OCI-LY7 (cell line): ENCODE results near the gene FNTB. TPM values are rescaled to one million over a fixed set of nuclear protein-coding genes. Genes with fewer than 3 reads are reported as not detected.

Source experiments
- BruUV-seq: library from RNA; stranded (reverse); fragments of 400-500 nt; replicated peaks from 2 replicates; lab custom pipeline; 2021; lab: Mats Ljungman, UMichigan
- CTCF ChIA-PET: fragments of 300-600 bp; sonication (Branson Sonifier 250); formaldehyde crosslinking; loops from one replicate; lab custom pipeline; 2022; ENCODE audit warnings: antibody characterized with exemption; ENCODE audit not compliant: unreplicated experiment; lab: Charles Lee
- POLR2A ChIA-PET: fragments of 300-600 bp; sonication (Branson Sonifier 250); formaldehyde crosslinking; loops from one replicate; lab custom pipeline; 2022; ENCODE audit warnings: antibody characterized with exemption; lab: Charles Lee
- DNase-seq: peaks from one replicate; pipeline ENCODE4 v3.0.0-alpha.2; 2015; ENCODE audit warnings: low spot score
- H2AFZ ChIP-seq: fragments of 200-600 bp; sonication (generic), shearing (Covaris generic); 2 replicates; pipeline ENCODE4 v1.6.1; 2014; ENCODE audit warnings: mild to moderate bottlenecking, antibody characterized with exemption, low read length, moderate library complexity
- H3K27ac ChIP-seq: fragments of 200-600 bp; sonication (generic); 2 replicates; pipeline ENCODE4 v1.5.1; 2014; ENCODE audit warnings: mixed run types, low read depth, mild to moderate bottlenecking, moderate library complexity, low read length, inconsistent platforms; ENCODE audit not compliant: poor library complexity, severe bottlenecking
- H3K36me3 ChIP-seq: fragments of 200-600 bp; sonication (generic); 2 replicates; pipeline ENCODE4 v1.6.1; 2014; ENCODE audit warnings: mild to moderate bottlenecking, antibody characterized with exemption, low read length, moderate library complexity, mixed read lengths; ENCODE audit not compliant: insufficient read depth
- H3K4me1 ChIP-seq: fragments of 200-600 bp; sonication (generic); 2 replicates; pipeline ENCODE4 v1.5.1; 2014; ENCODE audit warnings: mild to moderate bottlenecking, low read length; ENCODE audit not compliant: insufficient read depth, poor library complexity, severe bottlenecking
- H3K4me2 ChIP-seq: fragments of 200-600 bp; sonication (generic); 2 replicates; pipeline ENCODE4 v1.6.1; 2014; ENCODE audit warnings: mild to moderate bottlenecking, low read length
- H3K4me3 ChIP-seq: fragments of 200-600 bp; sonication (generic); 2 replicates; pipeline ENCODE4 v1.5.1; 2014; ENCODE audit warnings: mild to moderate bottlenecking, low read depth, low read length; ENCODE audit not compliant: poor library complexity, severe bottlenecking
- H3K79me2 ChIP-seq: fragments of 200-600 bp; sonication (generic); 2 replicates; pipeline ENCODE4 v1.6.1; 2016; ENCODE audit warnings: low read depth, mild to moderate bottlenecking, low read length, moderate library complexity, mixed read lengths; ENCODE audit not compliant: insufficient read depth
- H3K9me2 ChIP-seq: fragments of 200-600 bp; sonication (generic); 2 replicates; pipeline ENCODE4 v1.6.1; 2016; ENCODE audit warnings: mild to moderate bottlenecking, low read length, mixed read lengths; ENCODE audit not compliant: insufficient read depth
- H3K9me3 ChIP-seq: fragments of 200-600 bp; sonication (generic); 2 replicates; pipeline ENCODE4 v1.6.1; 2014; ENCODE audit warnings: mild to moderate bottlenecking, mixed run types, low read length, mixed read lengths
- H4K20me1 ChIP-seq: fragments of 200-600 bp; sonication (generic); 2 replicates; pipeline ENCODE4 v1.6.1; 2014; ENCODE audit warnings: mild to moderate bottlenecking, antibody characterized with exemption, low read length, moderate library complexity, mixed read lengths; ENCODE audit not compliant: insufficient read depth
- CTCF ChIP-seq: fragments of 200-600 bp; sonication (generic); conservative IDR thresholded peaks from 2 replicates; pipeline ENCODE4 v1.5.1; 2014; ENCODE audit warnings: mild to moderate bottlenecking, antibody characterized with exemption, low read length, moderate library complexity, mixed read lengths
- EZH2phosphoT487 ChIP-seq: fragments of 200-600 bp; sonication (generic); IDR thresholded peaks from 2 replicates; pipeline ENCODE4 v1.6.1; 2018; ENCODE audit warnings: low read depth, borderline replicate concordance, mild to moderate bottlenecking, mixed run types, antibody characterized with exemption, low read length, moderate library complexity, mixed read lengths
- intact Hi-C: fragments of 100-400 bp; cut with micrococcal nuclease; formaldehyde crosslinking; loops from one replicate; pipeline ENCODE4 v1.10.0; 2022; ENCODE audit not compliant: unreplicated experiment
- total RNA-seq, 2 experiments: library from RNA; depleted of rRNA in 1 of 2; stranded (reverse); fragments of >200 nt in 1 of 2; shearing (Covaris generic) in 1 of 2; gene quantifications; 2 replicates each; pipeline ENCODE4 v1.2.3, GENCODE V29; 2014 to 2022

Gene FNTB
- total RNA-seq, 2 experiments from 2014 or later: 9.2 to 18.0 TPM

GRCh38 chr14:64956697-64957406 lies 29.8 kb upstream of the FNTB start:
- no TSS peak for BruUV-seq
- Histone ChIP-seq H4K20me1 (no peaks in the 10 kb centered on the region; the same call in 1 of the 2 replicates), H3K36me3 (no peaks in the 10 kb centered on the region), H3K27ac (no peak overlapping the region), H3K79me2 (no peaks in the 10 kb centered on the region), H3K9me2 (no peaks in the 10 kb centered on the region), H3K4me3 (no peak overlapping the region), H3K4me1 (no peaks in the 10 kb centered on the region), H3K9me3 (no peaks in the 10 kb centered on the region), H3K4me2 (no peak overlapping the region), H2AFZ (no peak overlapping the region)
- POLR2A ChIA-PET: interaction anchor here (0.5 to 0.7 kb wide), 4 partner anchors 112 to 481 kb away, joined by 3 to 5 read pairs (median 4); no protein-coding TSS in a partner anchor
- intact Hi-C loops: no loop called here
- TF ChIP-seq EZH2phosphoT487 (no peak), CTCF (no peak)
- DNase-seq: no peak
- CTCF ChIA-PET: interaction anchor here (0.6 kb wide), 1 partner anchor 1432 kb away, joined by 4 read pairs; no protein-coding TSS in a partner anchor

GRCh38 chr14:64958201-64958600 lies 28.5 kb upstream of the FNTB start:
- Histone ChIP-seq H3K4me1 (no peaks in the 10 kb centered on the region), H3K79me2 (no peaks in the 10 kb centered on the region), H3K27ac (no peak overlapping the region), H3K4me2 (no peak overlapping the region), H3K36me3 (no peaks in the 10 kb centered on the region), H2AFZ (no peak overlapping the region), H3K4me3 (no peak overlapping the region), H3K9me2 (no peaks in the 10 kb centered on the region), H3K9me3 (no peaks in the 10 kb centered on the region), H4K20me1 (no peaks in the 10 kb centered on the region)
- BruUV-seq: no TSS peak
- ChIA-PET POLR2A (interaction anchor here (1.0 to 1.3 kb wide), 2 partner anchors 10 to 12 kb away, joined by 3 to 4 read pairs; no protein-coding TSS in a partner anchor), CTCF (no interaction called here)
- no peak for TF ChIP-seq CTCF
- no peak for DNase-seq
- intact Hi-C loops: no loop called here

- H3K36me3 ChIP-seq: no peaks in the 10 kb centered on the region
- TF ChIP-seq CTCF: no peak
- TF ChIP-seq EZH2phosphoT487: no peak
- H3K9me3 ChIP-seq: no peaks in the 10 kb centered on the region
- H3K4me3 ChIP-seq: no peak overlapping the region
- no peak for DNase-seq
- H3K9me2 ChIP-seq: no peaks in the 10 kb centered on the region
- intact Hi-C loops: no loop called here
- BruUV-seq: no TSS peak
- no peaks in the 10 kb centered on the region for H3K79me2 ChIP-seq
- H2AFZ ChIP-seq: no peak overlapping the region
- ChIA-PET CTCF (no interaction called here), POLR2A (interaction anchor here (1.0 to 1.3 kb wide), 2 partner anchors 10 to 12 kb away, joined by 3 to 4 read pairs; no protein-coding TSS in a partner anchor)
- no peaks in the 10 kb centered on the region for H3K4me1 ChIP-seq
- no peak overlapping the region for H3K27ac ChIP-seq
- no peak overlapping the region for H3K4me2 ChIP-seq
- H4K20me1 ChIP-seq: no peaks in the 10 kb centered on the region
These were observed 28.0 kb upstream of the FNTB start for GRCh38 chr14:64958743-64959142.
